Stimulated activated CD8-positive, alpha-beta memory T cell treated with anti-CD3 and anti-CD28 coated beads, Interleukin-7, amount 100 ng/mL, for 1 hour (primary cell): ENCODE data around the gene DOK7.
"Not testable (repeated sequence)": the region's sequence is repeated elsewhere in the genome, so short reads cannot be mapped to it uniquely, and the experiment has no call there.

Source experiments
- DNase-seq, 2 donors: peaks; one replicate each; pipeline ENCODE4 v3.0.0-alpha.2; 2020; ENCODE audit warnings: low read depth in 2 of 2

DOK7 gene

GRCh38 chr4:3533423-3533820 lies 70.3 kb downstream of the DOK7 start:
- DNase-seq, result no peak

GRCh38 chr4:3535812-3536211 lies 72.7 kb downstream of the DOK7 start:
- DNase-seq, result not testable (repeated sequence)

- not testable (repeated sequence) for DNase-seq
Observed at GRCh38 chr4:3538906-3539305, 75.8 kb downstream of the DOK7 start.

DNA sequence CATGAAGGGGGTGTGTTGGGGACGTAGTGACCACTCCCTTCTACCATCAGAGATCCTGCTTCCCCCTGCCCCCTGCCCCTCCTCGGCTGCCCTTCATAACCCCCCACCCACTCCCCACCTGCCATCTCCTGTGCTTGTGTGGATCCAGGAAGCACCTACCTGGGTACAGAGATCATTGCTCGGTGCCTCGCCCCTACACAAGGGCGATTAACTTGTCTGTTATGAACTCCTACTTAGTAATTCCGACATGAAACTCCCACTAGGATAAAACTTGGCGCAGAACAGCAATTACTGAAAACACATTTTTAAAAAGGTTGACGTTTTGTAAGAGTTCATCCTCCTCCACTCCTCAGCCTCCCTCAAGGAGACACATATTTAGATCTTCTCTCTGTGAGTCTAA lies 80.3 kb downstream of the DOK7 start:
- not testable (repeated sequence) for DNase-seq
